GM18868 (cell line): Measurements from ENCODE around the gene PPP2R5C.
"Not testable (repeated sequence)": the region's sequence is repeated elsewhere in the genome, so short reads cannot be mapped to it uniquely, and the experiment has no call there.

ENCODE experiments used
- ATAC-seq: cut with Tn5 transposase; IDR thresholded peaks from one replicate; pipeline ENCODE4 v1.9.1; 2021; ENCODE audit warnings: mild to moderate bottlenecking, moderate library complexity; ENCODE audit not compliant: unreplicated experiment

The PPP2R5C gene

DNA sequence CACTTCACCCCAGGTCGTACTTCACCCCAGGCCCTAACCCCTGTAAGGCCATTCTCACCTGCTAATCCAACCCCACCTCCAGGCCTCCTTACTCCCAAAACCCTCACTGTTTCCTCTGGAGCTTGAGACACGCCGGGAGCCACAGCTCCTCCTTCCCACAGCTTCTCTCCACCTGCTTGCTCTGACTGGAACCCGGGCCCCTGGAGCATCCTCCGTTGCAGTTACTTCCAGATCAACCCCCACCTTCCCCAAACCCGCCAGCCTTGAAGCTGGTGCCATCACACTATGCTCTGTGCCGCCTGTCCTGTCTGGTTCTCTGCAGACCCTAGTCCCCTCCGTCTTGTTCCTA is 34.6 kb upstream of the PPP2R5C start:
- no peak for ATAC-seq

DNA sequence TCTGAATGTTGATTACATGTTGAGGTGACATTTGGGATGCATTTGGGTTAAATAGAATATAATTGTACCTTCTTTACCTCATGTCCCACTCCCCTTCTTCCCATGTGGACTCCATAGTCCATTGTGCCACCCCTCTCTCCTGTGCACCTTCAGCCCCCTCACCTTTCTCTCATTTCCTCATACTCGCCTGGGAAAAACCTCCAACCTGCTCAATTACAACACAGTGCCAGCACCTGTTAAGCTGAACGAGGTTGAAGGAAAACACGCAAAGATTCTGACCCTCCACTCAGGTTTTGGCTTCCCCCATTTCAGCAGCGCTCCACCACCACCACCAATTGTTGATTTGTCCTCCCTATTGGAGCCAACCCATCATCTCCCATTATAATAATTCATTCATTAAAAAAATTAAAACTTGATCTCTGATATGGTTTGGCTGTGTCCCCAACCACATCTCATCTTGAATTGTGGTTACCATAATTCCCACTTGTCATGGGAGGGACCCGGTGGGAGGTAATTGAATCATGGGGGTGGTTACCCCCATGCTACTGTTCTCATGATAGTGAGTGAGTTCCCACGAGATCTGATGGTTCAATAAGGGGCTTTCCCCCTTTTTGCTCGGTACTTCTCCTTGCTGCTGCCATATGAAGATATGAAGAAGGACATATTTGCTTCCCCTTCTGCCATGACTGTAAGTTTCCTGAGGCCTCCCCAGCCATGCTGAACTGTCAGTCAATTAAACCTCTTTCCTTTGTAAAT is 33.7 kb upstream of the PPP2R5C start:
- ATAC-seq = no peak

DNA sequence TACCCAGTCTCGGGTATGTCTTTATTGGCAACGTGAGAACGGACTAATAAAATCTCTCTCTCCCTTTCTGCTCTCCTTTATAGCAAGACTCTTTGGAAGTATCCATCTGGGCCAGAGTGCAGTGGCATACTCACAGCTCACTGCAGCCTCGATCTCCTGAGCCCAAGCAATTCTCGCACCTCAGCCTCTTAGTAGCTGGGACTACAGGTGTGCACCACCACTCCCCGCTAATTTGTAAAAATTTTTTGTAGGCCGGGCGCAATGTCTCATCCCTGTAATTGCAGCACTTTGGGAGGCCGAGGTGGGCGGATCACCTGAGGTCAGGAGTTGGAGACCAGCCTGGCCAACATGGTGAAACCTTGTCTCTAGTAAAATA is 33.2 kb upstream of the PPP2R5C start:
- no peak for ATAC-seq

- no peak for ATAC-seq
Measured at GRCh38 chr14:101729382-101729781, 32.1 kb upstream of the PPP2R5C start.

GRCh38 chr14:101730157-101730556 is 31.4 kb upstream of the PPP2R5C start:
- not testable (repeated sequence) for ATAC-seq

DNA sequence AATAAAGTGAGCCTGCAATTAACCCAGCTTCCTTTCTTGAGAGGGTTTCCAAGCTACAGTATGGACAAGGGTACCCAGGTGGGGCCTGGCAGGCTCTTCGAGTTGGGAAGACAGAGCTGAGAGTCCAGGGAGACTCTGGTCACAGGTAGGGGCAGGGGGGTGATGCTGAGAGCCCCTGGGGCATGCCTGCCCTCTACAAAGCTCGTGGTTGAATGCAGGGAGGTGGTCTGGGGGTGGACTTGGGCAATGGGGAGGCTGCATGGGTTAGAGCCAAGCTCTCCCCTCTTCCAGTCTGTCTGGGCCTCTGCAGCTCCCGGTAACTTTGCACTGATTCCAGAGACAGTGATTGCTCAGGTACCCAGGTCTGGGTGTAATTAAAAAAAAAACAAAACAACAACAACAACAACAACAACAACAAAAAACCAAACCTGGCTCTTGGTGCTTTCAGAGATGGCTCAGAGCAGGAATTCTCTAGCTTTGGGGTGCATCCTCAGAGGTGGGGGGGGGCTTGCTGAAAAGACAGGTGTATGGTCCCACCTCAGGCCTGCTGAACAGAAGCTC is 30.8 kb upstream of the PPP2R5C start:
- ATAC-seq = no peak

- ATAC-seq = peak; percentile 91
Measured at GRCh38 chr14:101731187-101732080, 30.1 kb upstream of the PPP2R5C start.

DNA sequence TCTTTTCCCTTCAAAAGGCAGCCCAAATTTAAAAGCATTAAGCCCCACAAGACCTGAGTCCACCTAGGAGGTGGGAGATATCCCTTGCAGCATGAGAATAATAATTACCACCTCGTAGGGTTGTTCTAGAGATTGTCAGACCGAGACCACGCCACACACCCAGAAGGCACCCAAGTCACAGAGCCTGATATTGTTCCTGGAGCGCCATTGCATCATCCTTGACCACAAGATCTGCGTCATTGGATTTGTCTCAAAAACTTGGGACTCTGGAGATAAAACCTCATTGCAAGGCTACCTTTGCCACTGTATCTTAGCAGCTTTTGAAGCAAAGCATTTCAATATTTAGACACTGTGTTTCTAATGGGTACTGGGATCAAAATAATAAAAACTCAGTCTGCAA is 29.4 kb upstream of the PPP2R5C start:
- ATAC-seq = no peak

GRCh38 chr14:101733211-101733610 is 28.3 kb upstream of the PPP2R5C start:
- no peak for ATAC-seq

DNA sequence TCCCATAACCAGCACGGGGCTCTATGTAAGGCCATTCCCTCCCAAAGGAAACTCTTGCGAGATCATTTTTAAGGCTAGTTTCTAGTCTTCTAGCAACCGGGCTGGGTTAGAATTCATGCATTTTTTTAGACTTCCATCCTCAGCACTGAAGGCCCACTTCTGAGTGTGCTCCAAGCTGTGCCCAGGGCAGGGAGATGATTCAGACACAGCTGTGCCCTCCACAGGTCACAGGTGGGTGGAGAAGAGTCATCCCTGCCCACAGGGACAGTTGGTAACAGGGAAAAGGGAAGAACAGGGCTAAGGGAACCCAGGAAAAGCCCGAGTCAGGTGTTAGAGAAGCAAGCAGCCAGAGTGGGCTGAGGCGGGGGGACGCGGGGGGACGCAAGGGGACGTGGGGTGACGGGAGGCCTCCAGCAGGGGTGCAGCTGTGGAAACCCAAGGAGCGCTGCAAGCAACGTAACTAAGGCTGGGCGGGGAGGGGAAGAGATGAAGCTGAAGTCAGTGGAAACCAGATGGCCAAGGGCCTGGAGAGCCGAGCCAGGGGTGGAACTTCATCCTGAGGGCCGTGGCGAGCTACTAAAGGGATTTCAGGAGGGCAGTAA is 27.2 kb upstream of the PPP2R5C start:
- ATAC-seq = no peak

- ATAC-seq = no peak
Measured at GRCh38 chr14:101735453-101735852, 26.1 kb upstream of the PPP2R5C start.

DNA sequence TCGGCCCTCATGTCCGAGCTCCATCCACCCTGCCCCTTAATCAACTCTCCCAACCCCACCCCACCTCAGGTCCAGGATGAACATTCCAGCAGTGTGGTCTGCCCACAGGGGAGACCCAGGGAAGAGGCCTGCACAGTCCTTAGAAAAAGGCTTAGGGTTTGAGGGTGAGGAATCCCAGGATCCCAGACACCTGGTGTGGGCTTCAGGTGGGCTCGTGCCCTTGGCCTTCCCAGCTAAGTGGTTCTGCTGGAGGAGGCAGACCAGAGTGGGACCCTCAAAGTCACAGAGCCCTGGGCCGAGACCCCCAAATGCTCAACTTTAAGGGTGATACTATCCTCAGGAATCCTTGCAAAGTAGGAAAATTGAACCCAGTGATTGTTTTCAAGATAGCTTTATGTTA is 25.4 kb upstream of the PPP2R5C start:
- ATAC-seq = no peak

DNA sequence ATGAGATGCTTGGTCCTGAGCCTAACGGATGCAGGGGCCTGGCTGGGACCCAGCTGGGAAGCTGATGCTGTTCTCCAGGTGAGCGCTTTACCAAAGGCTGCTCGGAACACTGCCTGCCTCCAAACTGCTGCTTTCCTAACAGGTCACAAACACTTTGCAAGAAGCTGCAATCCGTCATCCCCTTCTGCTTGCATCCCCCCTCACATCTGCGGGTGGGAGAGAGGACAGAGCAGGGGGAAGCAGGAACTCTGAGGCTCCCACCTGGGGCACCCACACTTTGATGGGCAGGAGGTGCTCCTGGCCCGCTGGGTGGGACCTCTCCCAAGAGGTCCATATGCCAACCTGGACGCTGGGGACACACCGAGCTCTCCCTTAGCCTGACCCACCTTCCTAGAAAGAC is 24.9 kb upstream of the PPP2R5C start:
- ATAC-seq = no peak

DNA sequence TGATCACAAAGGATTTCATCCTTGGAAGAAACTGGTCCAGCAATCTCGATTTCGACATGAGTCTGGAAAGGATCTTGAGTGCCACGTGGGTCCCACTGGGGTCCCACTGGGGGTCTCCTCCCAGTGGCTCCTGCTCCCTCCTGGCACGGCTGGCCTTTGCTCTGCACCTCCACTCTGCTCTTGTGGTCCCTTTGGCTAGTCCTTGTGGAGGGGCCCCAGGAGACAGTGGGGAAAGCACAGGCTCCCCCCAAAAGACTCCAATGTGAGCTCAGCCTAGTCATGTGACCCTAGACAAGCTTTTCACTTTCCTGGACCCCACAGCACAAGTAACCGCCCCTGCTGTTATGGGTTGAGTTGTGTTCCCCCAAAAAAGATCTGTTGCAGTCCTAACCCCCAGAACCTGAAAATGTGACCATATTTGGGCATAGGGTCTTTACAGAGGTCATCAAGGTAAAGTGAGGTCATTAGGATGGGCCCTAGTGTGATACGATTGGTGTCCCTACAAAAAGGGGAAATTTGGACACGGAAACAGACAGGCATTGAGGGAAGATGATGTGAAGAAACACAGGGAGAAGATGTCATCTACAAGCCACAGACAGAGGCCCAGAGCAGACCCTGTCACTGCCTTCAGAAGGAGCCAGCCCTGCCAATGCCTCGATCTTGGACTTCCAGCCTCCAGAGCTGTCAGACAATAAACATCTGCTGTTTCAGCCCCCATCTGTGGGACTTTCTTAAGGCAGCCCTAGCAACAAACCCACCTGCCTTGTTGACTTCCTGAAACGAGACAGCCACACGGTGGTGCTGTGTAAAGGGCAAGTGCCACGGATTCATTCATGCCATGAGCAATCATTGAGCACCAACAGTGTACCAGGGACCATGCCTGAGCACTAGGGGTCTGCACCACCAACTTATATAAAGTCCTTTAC is 23.8 kb upstream of the PPP2R5C start:
- peak; percentile 46 for ATAC-seq

DNA sequence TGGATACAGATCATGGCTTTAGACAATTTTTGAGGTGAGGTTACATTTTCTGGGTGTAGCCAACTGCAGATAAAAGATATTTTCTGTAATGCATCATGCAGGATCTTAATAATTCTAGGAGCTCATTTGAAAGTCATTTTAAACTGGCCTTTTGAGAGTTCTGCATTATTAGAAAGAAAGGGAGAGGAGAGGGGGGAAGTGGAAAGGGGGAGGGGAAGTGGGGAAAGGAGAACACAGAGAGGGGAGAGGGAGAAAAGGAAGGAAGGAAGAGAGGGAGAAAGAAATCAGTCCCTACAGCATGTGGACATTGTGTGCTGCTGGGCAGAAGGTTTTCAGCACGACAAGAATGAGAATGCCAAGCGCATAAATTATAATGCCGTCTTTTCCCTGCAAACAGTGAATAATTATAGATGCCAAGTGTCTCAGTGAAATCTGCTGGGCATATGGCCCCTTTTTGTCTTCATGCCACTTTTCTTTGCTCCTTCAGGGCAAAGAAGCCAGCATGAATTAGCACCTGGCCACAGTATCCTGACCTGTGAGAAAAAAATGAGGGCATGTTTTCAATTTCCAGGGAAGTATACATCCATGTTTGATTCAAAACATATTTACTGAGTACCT is 22.7 kb upstream of the PPP2R5C start:
- ATAC-seq = no peak

- ATAC-seq = no peak
Measured at GRCh38 chr14:101739446-101740141, 21.9 kb upstream of the PPP2R5C start.

GRCh38 chr14:101740981-101741380 is 20.5 kb upstream of the PPP2R5C start:
- ATAC-seq = no peak

DNA sequence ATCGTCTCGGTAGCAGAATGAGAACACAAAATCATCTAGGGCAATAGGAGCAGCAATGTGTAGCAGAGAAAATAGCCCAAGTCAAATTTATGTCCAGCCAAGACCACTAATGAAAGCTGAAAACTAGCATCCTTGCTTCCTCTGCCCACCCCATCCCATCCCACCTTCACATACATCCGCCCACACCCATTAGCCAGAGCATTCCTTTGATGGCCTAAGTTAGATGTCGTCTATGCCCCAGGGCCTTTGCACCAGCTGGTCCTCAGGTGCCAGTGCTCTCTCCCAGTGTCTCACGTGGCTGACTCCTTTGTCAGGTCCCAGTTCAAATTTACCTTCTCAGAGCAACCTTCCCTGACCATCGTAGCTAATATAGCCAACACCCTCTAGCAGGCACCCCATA is 17.8 kb upstream of the PPP2R5C start:
- no peak for ATAC-seq

DNA sequence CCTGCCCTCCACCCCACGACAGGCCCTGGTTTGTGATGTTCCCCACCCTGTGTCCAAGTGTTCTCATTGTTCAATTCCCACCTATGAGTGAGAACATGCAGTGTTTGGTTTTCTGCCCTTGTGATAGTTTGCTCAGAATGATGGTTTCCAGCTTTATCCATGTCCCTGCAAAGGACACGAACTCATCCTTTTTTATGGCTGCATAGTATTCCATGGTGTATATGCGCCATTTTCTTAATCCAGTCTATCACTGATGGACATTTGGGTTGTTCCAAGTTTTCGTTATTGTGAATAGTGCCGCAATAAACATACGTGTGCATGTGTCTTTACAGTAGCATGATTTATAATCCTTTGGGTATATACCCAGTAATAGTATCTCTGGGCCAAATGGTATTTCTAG is 17.1 kb upstream of the PPP2R5C start:
- not testable (repeated sequence) for ATAC-seq
